M059J (cell line): Measurements from ENCODE around the gene SETBP1. TPM values are rescaled to one million over a fixed set of nuclear protein-coding genes. Genes with fewer than 3 reads are reported as not detected.
A peak's percentile ranks its signal among the peaks of the same experiment; 100 is the strongest.

Experiments used
- DNase-seq: peaks from one replicate; pipeline ENCODE4 v3.0.0-alpha.2; 2012; ENCODE audit warnings: low read depth
- total RNA-seq: library from RNA; depleted of rRNA; stranded (reverse); fragments of >200 nt; shearing (Covaris generic); gene quantifications from 2 replicates; pipeline ENCODE4 v1.2.3, GENCODE V29; 2014; rRNA removed

The SETBP1 gene
- 1.9 and 4.1 TPM in 2 replicates for total RNA-seq

DNA sequence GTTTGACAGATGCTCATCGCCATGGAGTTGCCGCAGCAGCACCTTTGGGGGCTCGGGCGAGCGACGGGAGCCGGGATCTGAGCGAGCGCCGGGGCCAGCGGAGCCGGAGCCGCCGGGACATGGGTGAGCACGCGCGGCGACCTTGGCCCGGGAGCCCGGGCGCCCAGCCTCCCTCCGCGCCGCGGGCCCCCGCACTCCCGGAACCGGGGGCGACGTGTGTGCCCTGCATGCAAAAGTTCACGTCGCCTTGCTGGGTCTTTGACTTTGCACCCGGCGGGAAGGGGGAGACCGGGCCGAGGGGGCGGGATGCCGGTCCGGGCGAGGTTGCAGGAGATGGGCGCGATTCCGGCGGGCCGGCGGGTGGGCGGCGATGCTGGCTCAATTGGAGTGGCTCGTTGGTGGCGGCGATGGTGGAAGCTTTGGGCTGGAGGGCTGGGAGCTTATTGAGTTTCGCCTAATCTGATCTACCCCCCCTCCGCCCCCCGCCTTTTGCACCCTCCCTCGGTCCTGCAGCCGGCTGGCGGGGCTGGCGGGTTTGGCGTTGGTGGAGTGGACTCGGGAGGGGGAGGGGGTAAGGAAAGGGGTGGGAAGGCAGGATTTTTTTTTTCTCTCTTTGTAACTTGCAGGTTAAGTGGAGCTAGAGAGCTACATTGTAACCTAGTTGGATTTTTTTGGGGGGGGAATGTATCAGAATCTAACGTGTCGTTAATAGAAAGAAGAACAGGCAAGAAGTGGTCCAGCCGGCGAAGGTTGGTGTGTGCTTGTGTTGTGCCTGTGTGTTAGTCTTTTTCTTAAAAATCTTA lies at the start of gene SETBP1:
Gene SETBP1 (plus strand): TSS at position 616 of the 803 bp plus-strand sequence. CDS start 20,459 bp downstream, outside the sequence.
- DNase-seq, result peak; percentile 80

- no peak for DNase-seq
These were observed 48.1 kb upstream of the SETBP1 start for GRCh38 chr18:44632469-44633145.

GRCh38 chr18:44635546-44635945 lies 45.1 kb upstream of the SETBP1 start:
- DNase-seq, result no peak

- DNase-seq, result no peak
These were observed 44.4 kb upstream of the SETBP1 start for GRCh38 chr18:44636241-44636640.

DNA sequence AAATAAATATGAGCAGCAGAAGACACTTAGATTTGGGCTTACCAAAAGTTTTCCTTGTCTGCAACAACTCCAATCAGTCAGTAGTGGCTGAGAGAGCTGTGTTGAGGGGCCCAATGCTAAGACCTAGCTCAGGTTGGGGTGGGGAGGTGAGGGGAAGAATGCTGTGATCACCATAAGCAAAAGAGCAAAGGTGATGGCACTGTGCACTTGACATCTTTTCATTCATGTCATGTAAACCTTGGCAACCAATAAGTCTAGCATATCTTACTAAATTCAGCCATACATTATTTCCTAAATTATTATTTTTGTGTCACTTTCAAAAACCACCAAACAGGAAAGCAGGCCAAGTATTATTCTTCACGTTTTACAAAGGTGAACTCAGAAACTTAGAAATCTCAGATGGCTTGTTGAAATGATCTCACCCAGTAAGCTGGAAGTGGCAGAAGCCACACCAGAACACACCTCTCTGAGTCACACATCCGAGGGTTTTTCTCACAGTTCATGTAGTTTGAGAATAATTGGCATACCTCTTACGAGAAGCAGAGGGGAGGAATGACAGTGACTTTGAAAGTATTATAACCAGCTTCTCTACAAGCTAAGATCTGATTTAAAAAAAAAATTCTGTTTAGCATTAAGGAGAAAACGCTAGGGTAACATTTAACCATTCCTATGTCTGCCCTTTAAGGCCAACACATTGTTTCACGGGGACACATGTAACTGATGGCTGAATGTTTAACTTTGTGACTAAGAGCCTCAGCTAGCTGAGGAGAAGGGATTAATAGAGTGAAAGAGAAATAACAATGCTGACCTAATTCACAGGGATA lies 43.3 kb upstream of the SETBP1 start:
- peak; percentile 84 for DNase-seq

GRCh38 chr18:44638034-44638540 lies 42.6 kb upstream of the SETBP1 start:
- no peak for DNase-seq

- DNase-seq, result no peak
These were observed 41.9 kb upstream of the SETBP1 start for GRCh38 chr18:44638811-44639210.

GRCh38 chr18:44643004-44643403 lies 37.7 kb upstream of the SETBP1 start:
- DNase-seq, result no peak

DNA sequence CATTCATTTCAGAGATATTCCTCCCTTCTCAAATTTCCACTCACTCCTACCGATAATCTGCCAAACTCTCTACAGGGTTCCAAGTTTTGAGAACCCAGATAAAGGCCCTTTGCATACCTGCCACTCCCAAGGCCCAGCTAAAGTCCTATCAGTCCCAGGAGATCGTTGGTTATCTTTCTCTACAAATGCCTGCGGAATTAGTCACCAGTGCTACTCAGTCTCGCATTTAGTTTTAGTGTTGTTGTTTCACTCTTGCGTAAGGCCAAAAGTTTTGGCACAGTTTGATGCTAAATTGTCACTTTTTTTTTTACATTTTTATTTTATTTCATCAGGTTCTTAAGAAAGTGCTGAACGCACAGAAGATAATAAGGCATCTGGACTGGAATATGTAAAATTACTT lies 29.2 kb upstream of the SETBP1 start:
- DNase-seq, result peak; percentile 87

GRCh38 chr18:44651918-44652572 lies 28.6 kb upstream of the SETBP1 start:
- DNase-seq, result no peak

DNA sequence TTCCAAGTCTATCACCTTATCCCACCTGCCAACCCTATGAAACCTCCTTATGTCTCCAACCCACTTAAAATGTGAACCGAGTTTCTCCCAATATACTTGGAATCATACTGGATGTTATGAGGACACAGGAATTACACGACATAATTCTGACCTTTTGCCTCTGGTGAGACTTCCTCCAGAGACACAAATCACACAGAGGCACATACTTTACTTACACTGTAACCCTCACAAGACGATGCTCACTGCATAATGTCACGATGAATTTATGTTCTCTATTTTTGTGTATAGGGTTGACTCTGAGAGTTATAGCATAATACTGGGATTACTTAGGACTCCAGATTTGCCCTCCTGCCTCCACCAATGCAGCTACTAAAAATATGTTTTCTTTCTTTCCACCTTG lies 28.0 kb upstream of the SETBP1 start:
- no peak for DNase-seq

GRCh38 chr18:44654573-44654972 lies 26.1 kb upstream of the SETBP1 start:
- peak; percentile 96 for DNase-seq

DNA sequence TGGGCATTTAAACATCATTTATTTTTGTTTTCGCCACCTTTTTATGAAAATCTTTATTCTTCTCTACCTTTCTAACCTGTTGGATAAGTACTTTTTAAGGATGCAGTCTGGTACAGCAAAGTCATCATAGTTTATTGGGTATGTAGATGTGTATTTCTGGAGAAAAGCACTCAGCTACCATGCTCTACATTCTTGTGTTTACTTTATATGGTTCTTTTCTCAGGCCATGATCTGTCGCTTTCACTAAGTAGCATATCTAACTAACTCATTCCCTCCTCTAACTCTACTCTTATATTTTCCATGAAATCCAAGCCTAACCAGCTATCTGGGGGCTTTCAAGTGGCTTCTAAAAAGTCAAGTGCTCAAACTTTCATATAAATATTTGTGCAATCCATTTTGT lies 25.3 kb upstream of the SETBP1 start:
- no peak for DNase-seq

GRCh38 chr18:44659771-44660170 lies 20.9 kb upstream of the SETBP1 start:
- DNase-seq, result no peak

GRCh38 chr18:44668270-44668975 lies 12.3 kb upstream of the SETBP1 start:
- no peak for DNase-seq

GRCh38 chr18:44671914-44672313 lies 8.8 kb upstream of the SETBP1 start:
- no peak for DNase-seq

GRCh38 chr18:44672506-44672905 lies 8.2 kb upstream of the SETBP1 start:
- DNase-seq, result no peak

GRCh38 chr18:44673256-44673880 lies 7.3 kb upstream of the SETBP1 start:
- DNase-seq, result peak; percentile 27

DNA sequence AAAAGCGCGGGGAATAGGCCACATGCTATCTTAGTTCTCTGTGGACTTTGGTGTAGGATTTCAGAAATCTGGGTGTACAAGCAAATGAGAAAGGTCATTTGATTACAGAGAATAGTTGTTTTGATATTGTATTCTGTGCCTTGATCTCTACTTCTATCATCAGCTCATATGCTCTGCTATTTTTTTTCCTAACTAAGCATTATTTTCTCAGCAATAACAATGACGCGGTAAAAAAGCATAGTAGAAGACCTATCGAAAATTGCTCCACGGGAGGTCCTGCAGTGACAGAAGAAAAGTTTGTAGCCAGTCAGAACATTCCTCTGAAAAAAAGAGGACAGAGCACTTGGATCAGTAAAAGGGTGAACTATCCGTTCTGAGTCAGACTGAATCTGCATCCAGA lies 2.8 kb upstream of the SETBP1 start:
- no peak for DNase-seq

DNA sequence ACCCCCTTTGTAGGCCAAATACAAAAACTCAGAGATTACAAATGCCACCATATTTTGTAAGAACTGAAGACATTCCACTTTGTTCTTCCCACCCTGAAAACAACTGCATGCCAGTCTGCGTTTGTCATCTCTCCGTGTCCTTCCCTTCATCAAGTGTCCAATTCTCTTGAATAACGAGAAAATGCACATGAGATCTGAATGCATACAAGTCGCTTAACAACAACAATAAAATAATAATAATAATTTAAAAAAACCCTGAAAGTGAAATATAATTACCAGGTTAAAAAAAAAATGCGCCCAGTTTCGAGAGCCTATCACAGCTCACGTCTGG lies 2.0 kb upstream of the SETBP1 start:
- no peak for DNase-seq
